Neural crest cell (in vitro differentiated cells): ENCODE data around the gene CPXM2. TPM values are rescaled to one million over a fixed set of nuclear protein-coding genes. Genes with fewer than 3 reads are reported as not detected.
A peak's percentile ranks its signal among the peaks of the same experiment; 100 is the strongest.

Source experiments
- DNase-seq: peaks from one replicate; pipeline ENCODE4 v3.0.0; 2021; ENCODE audit warnings: low read depth, mixed read lengths, low spot score
- H3K27ac Mint-ChIP-seq: one replicate; pipeline ENCODE4 v1.8.0; 2021; ENCODE audit warnings: mild to moderate bottlenecking, mixed read lengths; ENCODE audit not compliant: unreplicated experiment
- H3K27me3 Mint-ChIP-seq: 2 replicates; pipeline ENCODE4 v1.8.0; 2021; ENCODE audit warnings: low read depth, mild to moderate bottlenecking, mixed read lengths
- H3K36me3 Mint-ChIP-seq: 2 replicates; pipeline ENCODE4 v1.8.0; 2021; ENCODE audit warnings: low read depth, mild to moderate bottlenecking, mixed read lengths
- H3K4me1 Mint-ChIP-seq: 2 replicates; pipeline ENCODE4 v1.8.0; 2021; ENCODE audit warnings: mixed read lengths
- H3K4me3 Mint-ChIP-seq: one replicate; pipeline ENCODE4 v1.8.0; 2021; ENCODE audit warnings: mild to moderate bottlenecking, mixed read lengths
- H3K9me3 Mint-ChIP-seq: 2 replicates; pipeline ENCODE4 v1.8.0; 2021; ENCODE audit warnings: mixed read lengths
- total RNA-seq: library from RNA; stranded (reverse); gene quantifications from 2 replicates; pipeline ENCODE4 v1.2.1, GENCODE V29; 2021
- TF ChIP-seq, protein P1 (sequence below): fragments of 200-600 bp; sonication (generic); conservative IDR thresholded peaks from 2 replicates; pipeline ENCODE4 v1.5.0; 2021; ENCODE audit warnings: antibody characterized with exemption, mild to moderate bottlenecking

The CPXM2 gene
- total RNA-seq, 1 donor from 2014 or later = not detected

GRCh38 chr10:123748711-123749110 lies 142.9 kb downstream of the CPXM2 start:
- H3K27me3 Mint-ChIP-seq = peaks cover 26% of the 10 kb centered on the region
- TF ChIP-seq, protein P1, sequence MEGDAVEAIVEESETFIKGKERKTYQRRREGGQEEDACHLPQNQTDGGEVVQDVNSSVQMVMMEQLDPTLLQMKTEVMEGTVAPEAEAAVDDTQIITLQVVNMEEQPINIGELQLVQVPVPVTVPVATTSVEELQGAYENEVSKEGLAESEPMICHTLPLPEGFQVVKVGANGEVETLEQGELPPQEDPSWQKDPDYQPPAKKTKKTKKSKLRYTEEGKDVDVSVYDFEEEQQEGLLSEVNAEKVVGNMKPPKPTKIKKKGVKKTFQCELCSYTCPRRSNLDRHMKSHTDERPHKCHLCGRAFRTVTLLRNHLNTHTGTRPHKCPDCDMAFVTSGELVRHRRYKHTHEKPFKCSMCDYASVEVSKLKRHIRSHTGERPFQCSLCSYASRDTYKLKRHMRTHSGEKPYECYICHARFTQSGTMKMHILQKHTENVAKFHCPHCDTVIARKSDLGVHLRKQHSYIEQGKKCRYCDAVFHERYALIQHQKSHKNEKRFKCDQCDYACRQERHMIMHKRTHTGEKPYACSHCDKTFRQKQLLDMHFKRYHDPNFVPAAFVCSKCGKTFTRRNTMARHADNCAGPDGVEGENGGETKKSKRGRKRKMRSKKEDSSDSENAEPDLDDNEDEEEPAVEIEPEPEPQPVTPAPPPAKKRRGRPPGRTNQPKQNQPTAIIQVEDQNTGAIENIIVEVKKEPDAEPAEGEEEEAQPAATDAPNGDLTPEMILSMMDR = no peak
- H3K4me1 Mint-ChIP-seq = peaks cover 20% of the 10 kb centered on the region
- DNase-seq = no peak
- no peak overlapping the region for H3K4me3 Mint-ChIP-seq
- H3K9me3 Mint-ChIP-seq = peaks cover 11% of the 10 kb centered on the region
- no peak overlapping the region for H3K27ac Mint-ChIP-seq
- H3K36me3 Mint-ChIP-seq = no peaks in the 10 kb centered on the region

GRCh38 chr10:123747426-123747825 lies 144.2 kb downstream of the CPXM2 start:
- Mint-ChIP-seq H3K36me3 (no peaks in the 10 kb centered on the region), H3K9me3 (peaks cover 11% of the 10 kb centered on the region), H3K27ac (no peak overlapping the region), H3K4me3 (no peak overlapping the region), H3K4me1 (peaks cover 28% of the 10 kb centered on the region), H3K27me3 (peaks cover 18% of the 10 kb centered on the region)
- no peak for DNase-seq
- TF ChIP-seq, protein P1 = no peak

DNA sequence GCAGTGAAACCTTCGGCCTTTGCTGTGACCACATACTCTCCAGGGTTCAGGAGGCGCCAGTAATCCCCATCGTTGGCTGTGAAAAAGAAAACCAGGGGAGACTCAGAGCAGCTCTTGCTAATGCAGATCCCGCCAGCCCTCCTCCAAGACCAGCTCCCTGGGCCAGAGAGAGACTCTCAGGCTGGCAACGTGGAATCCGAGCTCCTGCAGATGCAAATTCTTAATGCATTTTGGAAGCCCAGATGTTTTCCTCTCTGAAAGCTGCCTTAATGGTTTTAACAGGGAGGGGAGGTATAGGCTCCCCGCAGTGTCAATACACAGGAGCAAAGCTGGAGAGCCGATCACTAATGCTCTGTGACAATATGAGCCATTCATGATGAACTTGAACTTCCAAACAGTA lies 144.7 kb downstream of the CPXM2 start:
- Mint-ChIP-seq H3K27me3 (peaks cover 13% of the 10 kb centered on the region), H3K27ac (no peak overlapping the region), H3K4me1 (peaks cover 28% of the 10 kb centered on the region), H3K9me3 (peaks cover 11% of the 10 kb centered on the region), H3K4me3 (no peak overlapping the region), H3K36me3 (no peaks in the 10 kb centered on the region)
- TF ChIP-seq, protein P1 = no peak
- DNase-seq = no peak

DNA sequence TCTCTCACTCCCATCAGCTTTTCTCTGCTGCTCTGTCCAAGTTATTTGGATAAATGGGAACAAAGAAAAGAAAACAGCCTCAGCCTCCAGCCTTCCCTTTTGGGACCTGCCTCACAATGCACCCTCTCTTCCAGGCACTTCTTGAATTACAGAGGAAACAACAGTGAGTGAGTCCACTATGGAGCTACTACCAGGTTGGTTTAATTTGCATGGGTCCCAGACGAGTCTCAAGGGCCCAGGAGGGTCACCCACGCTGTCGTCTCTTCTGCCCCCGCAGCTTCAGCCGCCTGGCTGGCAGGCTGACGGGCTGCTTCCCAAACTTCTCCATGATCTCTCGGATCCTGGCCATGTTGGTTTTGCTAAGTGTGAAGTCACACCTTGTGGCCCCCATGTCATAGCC lies 145.1 kb downstream of the CPXM2 start:
- H3K27me3 Mint-ChIP-seq = peaks cover 13% of the 10 kb centered on the region

GRCh38 chr10:123746061-123746460 lies 145.5 kb downstream of the CPXM2 start:
- H3K27ac Mint-ChIP-seq = no peak overlapping the region
- DNase-seq = no peak
- H3K27me3 Mint-ChIP-seq = peaks cover 13% of the 10 kb centered on the region
- TF ChIP-seq, protein P1 = no peak
- no peaks in the 10 kb centered on the region for H3K36me3 Mint-ChIP-seq
- no peak overlapping the region for H3K4me3 Mint-ChIP-seq
- H3K4me1 Mint-ChIP-seq = peaks cover 28% of the 10 kb centered on the region
- peaks cover 5% of the 10 kb centered on the region for H3K9me3 Mint-ChIP-seq

More for the DNA sequence above, 145.1 kb downstream of the CPXM2 start:
- Mint-ChIP-seq H3K27ac (no peak overlapping the region), H3K4me3 (peak overlapping the region; percentile 27), H3K4me1 (peaks cover 28% of the 10 kb centered on the region), H3K36me3 (no peaks in the 10 kb centered on the region), H3K9me3 (peaks cover 9% of the 10 kb centered on the region)
- DNase-seq = no peak
- TF ChIP-seq, protein P1 = no peak

- no peak overlapping the region for H3K4me3 Mint-ChIP-seq
- H3K27ac Mint-ChIP-seq = no peak overlapping the region
- H3K9me3 Mint-ChIP-seq = no peaks in the 10 kb centered on the region
- H3K27me3 Mint-ChIP-seq = peaks cover 13% of the 10 kb centered on the region
- DNase-seq = no peak
- H3K4me1 Mint-ChIP-seq = peaks cover 28% of the 10 kb centered on the region
- TF ChIP-seq, protein P1 = no peak
- no peaks in the 10 kb centered on the region for H3K36me3 Mint-ChIP-seq
These were observed 147.4 kb downstream of the CPXM2 start for GRCh38 chr10:123744224-123744536.
